Skin of body (tissue), 2 donors: Measurements from ENCODE around the gene CD6. TPM values are rescaled to one million over a fixed set of nuclear protein-coding genes. Genes with fewer than 3 reads are reported as not detected.
A peak's percentile ranks its signal among the peaks of the same experiment; 100 is the strongest.

Source experiments
- DNase-seq: peaks from one replicate; lab custom pipeline; 2025; lab: John Stamatoyannopoulos, UW
- total RNA-seq: library from RNA; depleted of rRNA; stranded (reverse); fragments of >200 nt; gene quantifications from one replicate; pipeline ENCODE4 v1.2.3, GENCODE V29; 2014

The CD6 gene
- total RNA-seq, 1 donor from 2014 or later = 0.39 TPM

GRCh38 chr11:61027141-61027840, 55.8 kb downstream of the CD6 start:
- DNase-seq = no peak

- no peak for DNase-seq
These were observed 56.8 kb downstream of the CD6 start for GRCh38 chr11:61028135-61028729.

GRCh38 chr11:61032824-61033223, 61.3 kb downstream of the CD6 start:
- no peak for DNase-seq

GRCh38 chr11:61033417-61033816, 61.9 kb downstream of the CD6 start:
- no peak for DNase-seq

- peak; percentile 22 for DNase-seq
These were observed 62.6 kb downstream of the CD6 start for GRCh38 chr11:61034111-61034510.

- DNase-seq = peak; percentile 41
These were observed 63.4 kb downstream of the CD6 start for GRCh38 chr11:61034704-61035525.

GRCh38 chr11:61035526-61035835, 64.0 kb downstream of the CD6 start:
- DNase-seq = no peak

GRCh38 chr11:61037441-61038093, 66.1 kb downstream of the CD6 start:
- no peak for DNase-seq

- no peak for DNase-seq
These were observed 68.4 kb downstream of the CD6 start for GRCh38 chr11:61039916-61040315.

GRCh38 chr11:61041755-61042518, 70.5 kb downstream of the CD6 start:
- peak; percentile 29 for DNase-seq

- DNase-seq = no peak
These were observed 71.1 kb downstream of the CD6 start for GRCh38 chr11:61042537-61042936.

- DNase-seq = no peak
These were observed 71.6 kb downstream of the CD6 start for GRCh38 chr11:61042961-61043540.

GRCh38 chr11:61045271-61045670, 73.8 kb downstream of the CD6 start:
- no peak for DNase-seq

- no peak for DNase-seq
These were observed 75.4 kb downstream of the CD6 start for GRCh38 chr11:61046833-61047232.

- DNase-seq = no peak
These were observed 77.0 kb downstream of the CD6 start for GRCh38 chr11:61048368-61049062.

- no peak for DNase-seq
These were observed 77.5 kb downstream of the CD6 start for GRCh38 chr11:61049063-61049377.

GRCh38 chr11:61049859-61050258, 78.4 kb downstream of the CD6 start:
- DNase-seq = no peak

- no peak for DNase-seq
These were observed 80.9 kb downstream of the CD6 start for GRCh38 chr11:61052182-61052972.

- no peak for DNase-seq
These were observed 81.7 kb downstream of the CD6 start for GRCh38 chr11:61053191-61053590.

- DNase-seq = no peak
These were observed 83.0 kb downstream of the CD6 start for GRCh38 chr11:61054513-61054912.
